HCT116 (cell line): ENCODE results near the gene LCN15. TPM values are rescaled to one million over a fixed set of nuclear protein-coding genes. Genes with fewer than 3 reads are reported as not detected.

Experiments
- ATAC-seq: fragments of 200-7000 bp; cut with Tn5 transposase; 2 replicates; pipeline ENCODE4 v1.9.1; 2020; ENCODE audit warnings: mild to moderate bottlenecking, moderate library complexity
- BruUV-seq: library from RNA; stranded (reverse); fragments of 400-500 nt; replicated peaks from 2 replicates; lab custom pipeline; 2021; lab: Mats Ljungman, UMichigan
- CTCF ChIA-PET: fragments of 300-600 bp; sonication (Branson Sonifier 250); formaldehyde crosslinking; loops from one replicate; lab custom pipeline; 2021; ENCODE audit warnings: antibody characterized with exemption; lab: Charles Lee
- POLR2A ChIA-PET: fragments of 300-600, 350-600 bp; sonication (Branson Sonifier 250); formaldehyde crosslinking; loops from one replicate; lab custom pipeline; 2021; ENCODE audit warnings: antibody characterized with exemption; lab: Charles Lee
- RAD21 ChIA-PET, 2 experiments: fragments of 300-600 bp; sonication (Branson Sonifier 250); formaldehyde crosslinking; loops; one replicate each; lab custom pipeline; 2023; ENCODE audit warnings: low total read pairs in 2 of 2; ENCODE audit not compliant: uncharacterized antibody in 2 of 2, unreplicated experiment in 2 of 2, low non-redundant PET in 1 of 2; lab: Charles Lee
- DNase-seq: peaks from one replicate; pipeline ENCODE4 v3.0.0-alpha.2; 2010; ENCODE audit warnings: low read depth, low spot score
- H2AFZ ChIP-seq: fragments of 200-600 bp; shearing (Covaris generic), sonication (generic); 2 replicates; pipeline ENCODE4 v1.6.1; 2017; ENCODE audit warnings: low read depth, mixed run types, mixed read lengths, antibody characterized with exemption, low read length; ENCODE audit not compliant: poor library complexity, severe bottlenecking
- H3K27ac ChIP-seq: 2 replicates; pipeline ENCODE4 v1.5.1; 2012; ENCODE audit warnings: low read depth, low read length
- H3K27me3 ChIP-seq: fragments of 200-600 bp; sonication (generic); 2 replicates; pipeline ENCODE4 v1.6.1; 2016; ENCODE audit warnings: mixed run types, low read length, mixed read lengths; ENCODE audit not compliant: insufficient read depth
- H3K36me3 ChIP-seq, 2 experiments: fragments of 200-500 bp in 1 of 2; fragments of 200-600 bp in 1 of 2; sonication (Bioruptor generic) in 1 of 2; sonication (generic) in 1 of 2; 2 replicates each; pipeline versions ENCODE4 v1.5.1 to v1.6.1; 2014 to 2016; ENCODE audit warnings: low read length in 2 of 2, inconsistent platforms in 1 of 2, mixed read lengths in 1 of 2, mixed run types in 1 of 2; ENCODE audit not compliant: insufficient read depth in 2 of 2, control insufficient read depth in 1 of 2
- H3K4me1 ChIP-seq, 2 experiments: fragments of 200-600 bp in 1 of 2; sonication (generic) in 1 of 2; 2 replicates each; pipeline versions ENCODE4 v1.5.1 to v1.6.1; 2012 to 2017; ENCODE audit warnings: low read length in 2 of 2, inconsistent platforms in 1 of 2, mild to moderate bottlenecking in 1 of 2, mixed read lengths in 1 of 2, mixed run types in 1 of 2, moderate library complexity in 1 of 2; ENCODE audit not compliant: insufficient read depth in 2 of 2, control insufficient read depth in 1 of 2
- H3K4me2 ChIP-seq: fragments of 200-600 bp; sonication (generic); 2 replicates; pipeline ENCODE4 v1.6.1; 2017; ENCODE audit warnings: mixed run types, low read length, mixed read lengths
- H3K4me3 ChIP-seq, 2 experiments: fragments of 200-600 bp in 1 of 2; sonication (generic) in 1 of 2; replicated peaks in 1 of 2; 2 replicates each; pipeline ENCODE4 v1.5.1; 2011 to 2016; ENCODE audit warnings: low read length in 2 of 2, control low read depth in 1 of 2, low read depth in 1 of 2, mild to moderate bottlenecking in 1 of 2, mixed read lengths in 1 of 2, mixed run types in 1 of 2
- H3K79me2 ChIP-seq: fragments of 200-600 bp; sonication (generic); 2 replicates; pipeline ENCODE4 v1.6.1; 2017; ENCODE audit warnings: mild to moderate bottlenecking, mixed run types, low read length, moderate library complexity, mixed read lengths; ENCODE audit not compliant: insufficient read depth
- H3K9ac ChIP-seq: fragments of 200-600 bp; sonication (generic); 2 replicates; pipeline ENCODE4 v1.6.1; 2016; ENCODE audit warnings: low read length, mixed read lengths
- H3K9me2 ChIP-seq: fragments of 200-600 bp; sonication (generic), shearing (Covaris generic); 2 replicates; pipeline ENCODE4 v1.6.1; 2017; ENCODE audit warnings: mixed run types, mild to moderate bottlenecking, moderate library complexity; ENCODE audit not compliant: insufficient read depth
- H3K9me3 ChIP-seq, 2 experiments: fragments of 200-500 bp in 1 of 2; fragments of 200-600 bp in 1 of 2; sonication (Bioruptor generic) in 1 of 2; sonication (generic) in 1 of 2; 2 replicates each; pipeline ENCODE4 v1.6.1; 2014 to 2017; ENCODE audit warnings: low read length in 2 of 2, mixed read lengths in 2 of 2, inconsistent platforms in 1 of 2, low read depth in 1 of 2, mild to moderate bottlenecking in 1 of 2, mixed run types in 1 of 2, moderate library complexity in 1 of 2; ENCODE audit not compliant: control insufficient read depth in 1 of 2, insufficient read depth in 1 of 2
- H4K20me1 ChIP-seq: fragments of 200-600 bp; sonication (generic), shearing (Covaris generic); 2 replicates; pipeline ENCODE4 v1.6.1; 2017; ENCODE audit warnings: mixed run types, mild to moderate bottlenecking, moderate library complexity; ENCODE audit not compliant: insufficient read depth
- CTCF ChIP-seq, 3 experiments: fragments of 200-600 bp in 1 of 3; sonication (generic) in 1 of 3; IDR thresholded peaks in 2 of 3; conservative IDR thresholded peaks in 1 of 3; 2 replicates each; pipeline ENCODE4 v1.5.1; 2012 to 2017; ENCODE audit warnings: low read depth in 2 of 3, low read length in 2 of 3, antibody characterized with exemption in 1 of 3, borderline replicate concordance in 1 of 3, control low read depth in 1 of 3, mild to moderate bottlenecking in 1 of 3, mixed read lengths in 1 of 3, mixed run types in 1 of 3, moderate library complexity in 1 of 3; ENCODE audit not compliant: insufficient read depth in 1 of 3
- SRF ChIP-seq: IDR thresholded peaks from 2 replicates; pipeline ENCODE4 v1.6.1; 2012; ENCODE audit warnings: low read depth
- ZBTB33 ChIP-seq: IDR thresholded peaks from 2 replicates; pipeline ENCODE4 v1.6.1; 2011; ENCODE audit warnings: mild to moderate bottlenecking, low read length, moderate library complexity; ENCODE audit not compliant: insufficient replicate concordance; ENCODE audit errors: extremely low read depth
- intact Hi-C: fragments of 100-400 bp; cut with micrococcal nuclease; formaldehyde crosslinking; loops from 2 replicates; pipeline ENCODE4 v1.10.0; 2022
- total RNA-seq: library from RNA; stranded (reverse); gene quantifications from one replicate; pipeline ENCODE4 v1.2.1, GENCODE V29; 2021; ENCODE audit not compliant: unreplicated experiment

Gene LCN15
- total RNA-seq, 1 experiment from 2014 or later = 0.76 TPM

- no peak for TF ChIP-seq CTCF (IDR thresholded peaks at IDR 0.05 in 2 of 3, conservative IDR thresholded peaks at IDR 0.05 in 1 of 3; ENCODE audit: borderline replicate concordance in 1 of 3, insufficient read depth in 1 of 3, low read depth in 2 of 3, low read length in 2 of 3)
- no peak for TF ChIP-seq SRF
- no peak for TF ChIP-seq ZBTB33
- H4K20me1 ChIP-seq = peaks cover 37% of the 10 kb centered on the region; the same call in 1 of the 2 replicates
- intact Hi-C loops = no loop called here
- no peaks in the 10 kb centered on the region for H3K9me3 ChIP-seq
- no TSS peak for BruUV-seq
- ATAC-seq (peak; percentile 30), DNase-seq (no peak)
- POLR2A ChIA-PET = no interaction called here
- H3K9me2 ChIP-seq = no peaks in the 10 kb centered on the region
- peaks cover 19 to 46% of the 10 kb centered on the region in 2 experiments; a peak in 3 of 4 replicates for H3K36me3 ChIP-seq
- CTCF ChIA-PET = interaction anchor here (0.9 kb wide), 1 partner anchor 35 kb away, joined by 3 read pairs; the partner anchor contains the start of gene LCN8
- peak overlapping the region; percentile 52 for H3K27ac ChIP-seq
- no peak overlapping the region for H3K4me2 ChIP-seq
- no peak overlapping the region for H2AFZ ChIP-seq
- peaks cover 9 to 48% of the 10 kb centered on the region in 2 experiments; a peak in 3 of 4 replicates for H3K4me1 ChIP-seq
- RAD21 ChIA-PET = no interaction called here
- H3K79me2 ChIP-seq = peaks cover 43% of the 10 kb centered on the region
- no peaks in the 10 kb centered on the region for H3K27me3 ChIP-seq
- no peak overlapping the region for H3K9ac ChIP-seq
- no peak overlapping the region for H3K4me3 ChIP-seq
Measured at GRCh38 chr9:136722969-136723356, 41.4 kb downstream of the LCN15 start.
